IMR-90 (cell line): ENCODE measurements around the gene PLAAT2. TPM values are rescaled to one million over a fixed set of nuclear protein-coding genes. Genes with fewer than 3 reads are reported as not detected.

Source experiments
- ATAC-seq: fragments of 200-7000 bp; cut with Tn5 transposase; 2 replicates; pipeline ENCODE4 v1.9.1; 2020; ENCODE audit warnings: low read depth, mild to moderate bottlenecking, moderate library complexity
- BruUV-seq: library from RNA; stranded (reverse); fragments of 400-500 nt; replicated peaks from 2 replicates; lab custom pipeline; 2021; lab: Mats Ljungman, UMichigan
- CTCF ChIA-PET: fragments of 300-600 bp; formaldehyde crosslinking; extraction: SDS; loops from one replicate; lab custom pipeline; 2021; ENCODE audit warnings: antibody characterized with exemption; lab: Yijun Ruan, JAX
- POLR2A ChIA-PET: fragments of 300-600 bp; sonication (Branson Sonifier 250); formaldehyde crosslinking; loops from one replicate; lab custom pipeline; 2022; ENCODE audit warnings: antibody characterized with exemption; ENCODE audit not compliant: unreplicated experiment; lab: Charles Lee
- DNase-seq: peaks from one replicate; pipeline ENCODE4 v3.0.0; 2013
- H2AFZ ChIP-seq: replicated peaks from 2 replicates; pipeline ENCODE3; 2013; ENCODE audit warnings: low read length, mild to moderate bottlenecking; ENCODE audit not compliant: poor library complexity
- H2AK5ac ChIP-seq: 2 replicates; pipeline ENCODE4 v1.6.1; 2013; ENCODE audit warnings: low read depth, low read length, inconsistent platforms
- H2AK9ac ChIP-seq: replicated peaks from 2 replicates; pipeline ENCODE3; 2013; ENCODE audit warnings: mild to moderate bottlenecking, low read depth, low read length, moderate library complexity; ENCODE audit not compliant: poor library complexity
- H2BK120ac ChIP-seq: 2 replicates; pipeline ENCODE4 v1.6.1; 2013; ENCODE audit warnings: low read depth, low read length, inconsistent platforms
- H2BK15ac ChIP-seq: 3 replicates; pipeline ENCODE4 v1.6.1; 2013; ENCODE audit warnings: low read depth, low read length, inconsistent platforms
- H2BK20ac ChIP-seq: 2 replicates; pipeline ENCODE4 v1.6.1; 2013; ENCODE audit warnings: low read depth, mild to moderate bottlenecking, inconsistent platforms, low read length, moderate library complexity
- H2BK5ac ChIP-seq: 2 replicates; pipeline ENCODE4 v1.6.1; 2013; ENCODE audit warnings: mild to moderate bottlenecking, low read depth, low read length, inconsistent platforms; ENCODE audit not compliant: poor library complexity, severe bottlenecking
- H3K14ac ChIP-seq: replicated peaks from 2 replicates; pipeline ENCODE4 v1.6.1; 2013; ENCODE audit warnings: low read depth, low read length, inconsistent platforms
- H3K18ac ChIP-seq: 2 replicates; pipeline ENCODE4 v1.6.1; 2013; ENCODE audit warnings: low read depth, low read length, control low read depth
- H3K23ac ChIP-seq: 2 replicates; pipeline ENCODE4 v1.6.1; 2013; ENCODE audit warnings: low read depth, low read length, inconsistent platforms
- H3K27ac ChIP-seq: 2 replicates; pipeline ENCODE4 v1.5.1; 2013; ENCODE audit warnings: mild to moderate bottlenecking, control low read depth, low read length; ENCODE audit not compliant: insufficient read depth
- H3K27me3 ChIP-seq: 2 replicates; pipeline ENCODE4 v1.6.1; 2013; ENCODE audit warnings: low read length; ENCODE audit not compliant: control insufficient read depth, insufficient read depth
- H3K36me3 ChIP-seq: 2 replicates; pipeline ENCODE4 v1.6.1; 2013; ENCODE audit warnings: low read length, mixed read lengths; ENCODE audit not compliant: control insufficient read depth, insufficient read depth
- H3K4ac ChIP-seq: 2 replicates; pipeline ENCODE4 v1.6.1; 2013; ENCODE audit warnings: low read depth, low read length, inconsistent platforms
- H3K4me1 ChIP-seq: 2 replicates; pipeline ENCODE4 v1.6.1; 2013; ENCODE audit warnings: low read length, mixed read lengths; ENCODE audit not compliant: control insufficient read depth, insufficient read depth
- H3K4me2 ChIP-seq: 2 replicates; pipeline ENCODE4 v1.6.1; 2013; ENCODE audit warnings: low read depth, mild to moderate bottlenecking, control low read depth, low read length, moderate library complexity
- H3K4me3 ChIP-seq: 2 replicates; pipeline ENCODE4 v1.5.1; 2013; ENCODE audit warnings: low read depth, mild to moderate bottlenecking, control low read depth, low read length, moderate library complexity; ENCODE audit not compliant: insufficient read depth
- H3K56ac ChIP-seq: 2 replicates; pipeline ENCODE4 v1.6.1; 2013; ENCODE audit warnings: low read length, inconsistent platforms; ENCODE audit not compliant: insufficient read depth; ENCODE audit errors: extremely low read depth
- H3K79me1 ChIP-seq, 2 experiments: 2 replicates each; pipeline ENCODE4 v1.6.1; 2013; ENCODE audit warnings: low read length in 2 of 2, inconsistent platforms in 1 of 2, low read depth in 1 of 2
- H3K9ac ChIP-seq: 2 replicates; pipeline ENCODE4 v1.6.1; 2013; ENCODE audit warnings: low read depth, low read length, control low read depth
- H3K9me1 ChIP-seq: 2 replicates; pipeline ENCODE4 v1.6.1; 2013; ENCODE audit warnings: low read length, inconsistent platforms; ENCODE audit not compliant: insufficient read depth
- H3K9me3 ChIP-seq: 2 replicates; pipeline ENCODE4 v1.6.1; 2013; ENCODE audit warnings: low read length; ENCODE audit not compliant: control insufficient read depth, insufficient read depth
- H4K20me1 ChIP-seq: 2 replicates; pipeline ENCODE4 v1.6.1; 2013; ENCODE audit warnings: low read length, inconsistent platforms; ENCODE audit not compliant: insufficient read depth
- H4K5ac ChIP-seq: 2 replicates; pipeline ENCODE4 v1.6.1; 2013; ENCODE audit warnings: mild to moderate bottlenecking, low read depth, low read length, control low read depth
- H4K8ac ChIP-seq, 2 experiments: 2 replicates each; pipeline ENCODE4 v1.6.1; 2013; ENCODE audit warnings: low read depth in 2 of 2, low read length in 2 of 2, control low read depth in 1 of 2, inconsistent platforms in 1 of 2
- H4K91ac ChIP-seq: 2 replicates; pipeline ENCODE4 v1.6.1; 2013; ENCODE audit warnings: low read depth, low read length, inconsistent platforms; ENCODE audit not compliant: insufficient read depth
- BHLHE40 ChIP-seq: fragments of 150-350 bp; IDR thresholded peaks from 2 replicates; pipeline ENCODE4 v1.6.1; 2016; ENCODE audit warnings: mild to moderate bottlenecking, low read depth, low read length
- CHD1 ChIP-seq: IDR thresholded peaks from 2 replicates; pipeline ENCODE4 v1.6.1; 2012; ENCODE audit warnings: low read depth, low read length, improper control_type of control experiment
- ELK1 ChIP-seq: fragments of 150-350 bp; IDR thresholded peaks from 2 replicates; pipeline ENCODE4 v1.6.1; 2016; ENCODE audit warnings: low read depth, mild to moderate bottlenecking, low read length, moderate library complexity, borderline replicate concordance
- FOS ChIP-seq: fragments of 150-350 bp; IDR thresholded peaks from 2 replicates; pipeline ENCODE4 v1.6.1; 2016; ENCODE audit warnings: low read depth, low read length
- MAFK ChIP-seq: IDR thresholded peaks from 2 replicates; pipeline ENCODE4 v1.6.1; 2012; ENCODE audit warnings: low read depth, low read length, improper control_type of control experiment
- MAZ ChIP-seq: IDR thresholded peaks from 2 replicates; pipeline ENCODE4 v1.6.1; 2012; ENCODE audit warnings: low read depth, mild to moderate bottlenecking, low read length, improper control_type of control experiment, moderate library complexity, borderline replicate concordance
- MXI1 ChIP-seq: IDR thresholded peaks from 2 replicates; pipeline ENCODE4 v1.6.1; 2012; ENCODE audit warnings: low read depth, mild to moderate bottlenecking, low read length, moderate library complexity, borderline replicate concordance
- NFE2L2 ChIP-seq: fragments of 150-350 bp; IDR thresholded peaks from 2 replicates; pipeline ENCODE4 v1.6.1; 2016; ENCODE audit warnings: low read depth, mild to moderate bottlenecking, low read length
- POLR2A ChIP-seq: IDR thresholded peaks from 2 replicates; pipeline ENCODE4 v1.6.1; 2012; ENCODE audit warnings: mild to moderate bottlenecking, low read depth, low read length
- RAD21 ChIP-seq: IDR thresholded peaks from 2 replicates; pipeline ENCODE4 v1.6.1; 2012; ENCODE audit warnings: low read length, improper control_type of control experiment
- RFX5 ChIP-seq: IDR thresholded peaks from 2 replicates; pipeline ENCODE4 v1.8.0; 2012; ENCODE audit warnings: low read depth, mild to moderate bottlenecking, low read length, moderate library complexity
- SMC3 ChIP-seq: fragments of 150-350 bp; IDR thresholded peaks from 2 replicates; pipeline ENCODE4 v1.6.1; 2016; ENCODE audit warnings: low read depth, mild to moderate bottlenecking, antibody characterized with exemption, low read length, moderate library complexity
- USF2 ChIP-seq: fragments of 150-350 bp; IDR thresholded peaks from 2 replicates; pipeline ENCODE4 v1.6.1; 2017; ENCODE audit warnings: mild to moderate bottlenecking, antibody characterized with exemption, low read length, low read depth
- dilution Hi-C: fragments of 300-500 bp; cut with HindIII; formaldehyde crosslinking; loops from one replicate; pipeline ENCODE4 v1.14.3; 2018; ENCODE audit warnings: low sequenced_read_pairs; ENCODE audit not compliant: unreplicated experiment
- in situ Hi-C: fragments of 300-500 bp; cut with MboI; formaldehyde crosslinking; loops from 3 replicates; pipeline ENCODE4 v1.14.3; 2019; ENCODE audit warnings: low sequenced_read_pairs, inconsistent platforms, mixed read lengths
- intact Hi-C: fragments of 100-400 bp; cut with micrococcal nuclease; formaldehyde crosslinking; loops from 2 replicates; pipeline ENCODE4 v1.10.0; 2022
- polyA plus RNA-seq, 3 experiments: library from polyadenylated mRNA; depleted of rRNA; stranded (reverse); fragments of >200 nt; gene quantifications; 2 replicates each; pipeline ENCODE4 v1.2.3, GENCODE V29; 2012; ENCODE audit warnings: low replicate concordance in 1 of 3
- total RNA-seq: library from RNA; depleted of rRNA; stranded (reverse); fragments of >200 nt; gene quantifications from 2 replicates; pipeline ENCODE4 v1.2.3, GENCODE V29; 2012

The PLAAT2 gene
- total and polyA plus RNA-seq, 2 of the 4 experiments (the other 2 are of a cell fraction), result not detected

GRCh38 chr11:63583357-63583677, 20.1 kb upstream of the PLAAT2 start:
- in situ Hi-C loops, result no loop called here

More at GRCh38 chr11:63583357-63583677, 20.1 kb upstream of the PLAAT2 start:
- no peak for DNase-seq
- H4K20me1 ChIP-seq, result no peaks in the 10 kb centered on the region
- H2AK9ac ChIP-seq, result no peak overlapping the region
- no peaks in the 10 kb centered on the region for H3K27me3 ChIP-seq
- no peak overlapping the region for H3K4me3 ChIP-seq
- no peak overlapping the region for H4K8ac ChIP-seq
- ATAC-seq, result no peak
- no peak overlapping the region for H3K23ac ChIP-seq
- dilution Hi-C loops (no loop called here), intact Hi-C loops (no loop called here)
- POLR2A ChIA-PET, result no interaction called here
- no peak overlapping the region for H3K9ac ChIP-seq
- no peak overlapping the region for H3K27ac ChIP-seq
- H4K5ac ChIP-seq, result no peak overlapping the region
- H3K14ac ChIP-seq, result no peak overlapping the region
- H3K4me2 ChIP-seq, result no peak overlapping the region
- H2BK20ac ChIP-seq, result no peak overlapping the region
- H3K9me3 ChIP-seq, result peaks cover 4% of the 10 kb centered on the region; the same call in 1 of the 2 replicates
- H2BK120ac ChIP-seq, result no peak overlapping the region
- no peaks in the 10 kb centered on the region for H3K9me1 ChIP-seq
- no peak overlapping the region for H2AFZ ChIP-seq
- H2BK5ac ChIP-seq, result no peak overlapping the region
- no peak overlapping the region for H2BK15ac ChIP-seq
- no TSS peak for BruUV-seq
- no peak overlapping the region for H3K56ac ChIP-seq
- no peaks in the 10 kb centered on the region for H3K4me1 ChIP-seq
- no peak overlapping the region for H2AK5ac ChIP-seq
- H3K4ac ChIP-seq, result no peak overlapping the region
- TF ChIP-seq USF2, result no peak
- TF ChIP-seq RAD21, result no peak
- TF ChIP-seq RFX5, result no peak
- no peak for TF ChIP-seq BHLHE40
- no peak for TF ChIP-seq SMC3
- TF ChIP-seq MXI1, result no peak
- no peak for TF ChIP-seq CHD1
- no peak for TF ChIP-seq NFE2L2
- TF ChIP-seq POLR2A, result no peak
- no peak for TF ChIP-seq MAFK
- TF ChIP-seq ELK1, result no peak
- TF ChIP-seq FOS, result no peak
- TF ChIP-seq MAZ, result no peak
- H3K79me1 ChIP-seq, result no peaks in the 10 kb centered on the region
- no peak overlapping the region for H4K91ac ChIP-seq
- H3K18ac ChIP-seq, result no peak overlapping the region
- CTCF ChIA-PET, result interaction anchor here (0.8 kb wide), 1 partner anchor 23 kb away, joined by 3 read pairs; no protein-coding TSS in a partner anchor
- no peaks in the 10 kb centered on the region for H3K36me3 ChIP-seq
